Adipocyte (in vitro differentiated cells): ENCODE results near the gene SLC2A8.

Source experiments
- DNase-seq: peaks from one replicate; pipeline ENCODE4 v3.0.0-alpha.2; 2015; ENCODE audit warnings: low read depth
- H3K27me3 ChIP-seq: replicated peaks from 2 replicates; pipeline ENCODE4 v1.7.0; 2013; ENCODE audit warnings: mild to moderate bottlenecking, low read length, moderate library complexity; ENCODE audit not compliant: control insufficient read depth, insufficient read depth
- H3K36me3 ChIP-seq: 2 replicates; pipeline ENCODE4 v1.7.0; 2013; ENCODE audit warnings: low read length, mild to moderate bottlenecking, moderate library complexity; ENCODE audit not compliant: control insufficient read depth, insufficient read depth, severe bottlenecking
- H3K4me1 ChIP-seq: 2 replicates; pipeline ENCODE4 v1.7.0; 2013; ENCODE audit warnings: mild to moderate bottlenecking, low read length, moderate library complexity; ENCODE audit not compliant: control insufficient read depth, insufficient read depth
- H3K4me3 ChIP-seq: 2 replicates; pipeline ENCODE4 v1.7.0; 2013; ENCODE audit warnings: mild to moderate bottlenecking, low read length, moderate library complexity
- H3K9ac ChIP-seq: 2 replicates; pipeline ENCODE4 v1.7.0; 2013; ENCODE audit warnings: mild to moderate bottlenecking, low read length, moderate library complexity
- H3K9me3 ChIP-seq: 2 replicates; pipeline ENCODE4 v1.7.0; 2013; ENCODE audit warnings: mild to moderate bottlenecking, low read length, moderate library complexity; ENCODE audit not compliant: control insufficient read depth

SLC2A8 gene

GRCh38 chr9:127395497-127396252, 1.3 kb upstream of the SLC2A8 start:
- Histone ChIP-seq H3K4me3 (no peak overlapping the region), H3K36me3 (no peaks in the 10 kb centered on the region), H3K27me3 (peaks cover 74% of the 10 kb centered on the region), H3K9me3 (no peaks in the 10 kb centered on the region), H3K4me1 (no peaks in the 10 kb centered on the region), H3K9ac (no peak overlapping the region)
- no peak for DNase-seq

DNA sequence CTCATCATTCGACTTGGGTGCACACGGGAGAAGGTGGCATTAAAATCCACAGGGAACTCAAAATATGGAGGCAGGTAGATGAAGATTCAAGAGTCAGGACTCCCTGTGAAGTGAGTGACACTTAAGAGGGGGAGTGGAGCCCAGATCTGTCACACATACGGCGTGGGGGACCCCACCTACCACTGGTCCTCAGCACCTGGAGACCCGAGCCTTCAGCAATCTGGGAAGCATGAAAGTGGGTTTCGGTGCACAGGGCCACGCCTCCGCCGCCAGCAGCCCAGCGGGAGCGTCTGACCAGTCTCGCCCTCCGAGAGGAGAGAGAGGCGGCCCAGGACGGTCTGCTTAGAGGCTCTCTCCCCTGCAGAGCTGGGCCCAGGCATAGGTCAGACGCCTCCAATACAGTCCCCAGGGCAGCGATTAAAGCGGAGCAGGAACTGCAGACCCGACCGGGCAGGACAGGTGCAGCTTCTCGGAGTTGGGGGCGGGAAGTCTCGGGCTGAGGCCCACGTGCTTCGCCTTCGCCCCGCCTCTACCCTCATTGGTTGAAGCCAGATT, 639 bp upstream of the SLC2A8 start:
- no peak overlapping the region for H3K4me3 ChIP-seq
- no peak for DNase-seq

GRCh38 chr9:127397646-127398274, 791 bp downstream of the SLC2A8 start:
- Histone ChIP-seq H3K9me3 (no peaks in the 10 kb centered on the region), H3K27me3 (peaks cover 74% of the 10 kb centered on the region), H3K9ac (no peak overlapping the region), H3K4me3 (no peak overlapping the region), H3K36me3 (no peaks in the 10 kb centered on the region), H3K4me1 (no peaks in the 10 kb centered on the region)
- DNase-seq: peak; percentile 74

More for the DNA sequence above, 639 bp upstream of the SLC2A8 start:
- Histone ChIP-seq H3K4me1 (no peaks in the 10 kb centered on the region), H3K9me3 (no peaks in the 10 kb centered on the region), H3K9ac (no peak overlapping the region), H3K27me3 (peaks cover 75% of the 10 kb centered on the region), H3K36me3 (no peaks in the 10 kb centered on the region)

DNA sequence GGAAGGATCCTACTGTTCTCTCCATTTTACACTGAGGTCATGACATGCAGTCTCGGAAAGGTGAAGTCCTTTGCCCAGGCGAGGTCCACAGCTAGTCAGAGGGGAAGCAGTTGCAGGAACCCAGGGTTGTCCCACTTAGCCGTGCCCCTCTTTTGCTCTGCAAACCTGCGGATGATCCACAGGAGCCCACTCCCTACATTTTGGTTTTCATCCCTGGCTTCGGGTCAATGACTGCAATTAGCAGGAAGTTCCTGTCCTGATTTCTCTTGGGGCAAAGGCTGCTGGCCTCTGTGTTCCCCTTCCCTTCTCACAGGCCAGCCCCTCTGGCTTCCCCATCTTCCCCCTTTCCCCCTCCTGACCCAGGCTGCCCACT, 1.3 kb downstream of the SLC2A8 start:
- H3K9ac ChIP-seq: no peak overlapping the region
- no peak overlapping the region for H3K4me3 ChIP-seq

DNA sequence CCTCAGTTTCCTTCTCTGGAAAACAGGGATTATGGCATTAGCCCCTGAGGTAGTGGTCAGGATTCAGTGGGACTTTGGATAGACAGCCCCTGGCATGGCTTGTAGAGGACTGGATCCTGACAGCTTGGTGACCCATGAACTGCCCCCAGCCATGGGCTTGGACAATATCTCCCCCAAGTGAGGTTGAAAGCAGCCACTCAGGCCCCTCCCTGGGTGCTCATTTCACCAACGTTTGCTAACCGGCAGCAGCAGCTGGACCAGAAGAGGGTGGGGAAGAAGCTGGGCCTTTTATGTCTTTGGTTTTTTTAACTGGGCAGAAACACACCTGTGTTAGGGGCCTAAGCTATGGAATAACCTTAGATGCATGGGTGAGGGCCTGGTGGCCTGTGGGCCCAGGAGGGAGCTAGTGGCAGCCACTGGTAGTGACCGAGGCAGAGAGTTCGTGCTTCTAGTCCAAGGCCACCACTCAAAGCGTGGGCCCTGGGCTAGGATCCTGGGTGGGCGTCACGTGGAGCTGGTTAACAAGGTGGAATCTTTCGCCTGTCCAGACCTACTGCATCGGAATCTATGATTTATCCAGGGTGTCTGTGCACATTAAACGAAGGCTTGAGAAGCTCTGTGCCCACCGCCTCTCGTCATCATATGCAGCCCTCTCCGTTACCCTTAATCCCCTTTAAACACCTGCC, 1.9 kb downstream of the SLC2A8 start:
- Histone ChIP-seq H3K4me3 (no peak overlapping the region), H3K9me3 (no peaks in the 10 kb centered on the region), H3K4me1 (no peaks in the 10 kb centered on the region), H3K27me3 (peaks cover 71% of the 10 kb centered on the region), H3K9ac (no peak overlapping the region), H3K36me3 (no peaks in the 10 kb centered on the region)
- no peak for DNase-seq

More for the DNA sequence above, 1.3 kb downstream of the SLC2A8 start:
- DNase-seq: no peak
- Histone ChIP-seq H3K9me3 (no peaks in the 10 kb centered on the region), H3K4me1 (no peaks in the 10 kb centered on the region), H3K27me3 (peaks cover 71% of the 10 kb centered on the region), H3K36me3 (no peaks in the 10 kb centered on the region)

DNA sequence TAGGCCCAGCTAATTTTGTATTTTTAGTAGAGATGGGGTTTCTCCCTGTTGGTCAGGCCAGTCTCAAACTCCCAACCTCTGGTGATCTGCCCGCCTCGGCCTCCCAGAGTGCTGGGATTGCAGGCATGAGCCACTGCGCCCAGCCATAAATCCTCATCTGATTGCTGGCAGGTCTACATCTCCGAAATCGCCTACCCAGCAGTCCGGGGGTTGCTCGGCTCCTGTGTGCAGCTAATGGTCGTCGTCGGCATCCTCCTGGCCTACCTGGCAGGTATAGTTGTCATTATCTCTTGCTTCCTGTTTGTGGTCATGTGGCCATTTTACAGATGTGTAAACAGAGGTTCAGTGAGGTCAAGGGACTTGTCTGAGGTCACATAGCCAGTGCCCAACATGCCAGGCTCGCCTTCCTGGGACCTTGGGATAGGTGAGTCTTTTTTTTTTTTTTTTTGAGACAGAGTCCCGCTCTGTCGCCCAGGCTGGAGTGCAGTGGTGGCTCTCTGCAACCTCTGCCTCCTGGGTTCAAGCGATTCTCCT, 2.8 kb downstream of the SLC2A8 start:
- H3K9ac ChIP-seq: no peak overlapping the region
- H3K4me3 ChIP-seq: no peak overlapping the region
- DNase-seq: no peak
- H3K9me3 ChIP-seq: no peaks in the 10 kb centered on the region
- no peaks in the 10 kb centered on the region for H3K4me1 ChIP-seq
- no peaks in the 10 kb centered on the region for H3K36me3 ChIP-seq
- H3K27me3 ChIP-seq: peaks cover 77% of the 10 kb centered on the region

- no peaks in the 10 kb centered on the region for H3K36me3 ChIP-seq
- no peak for DNase-seq
These were observed 5.6 kb downstream of the SLC2A8 start for GRCh38 chr9:127402401-127403090.

GRCh38 chr9:127403507-127404192, 6.7 kb downstream of the SLC2A8 start:
- DNase-seq: no peak
- Histone ChIP-seq H3K27me3 (peaks cover 71% of the 10 kb centered on the region), H3K36me3 (no peaks in the 10 kb centered on the region), H3K4me1 (no peaks in the 10 kb centered on the region), H3K9me3 (no peaks in the 10 kb centered on the region), H3K9ac (no peak overlapping the region), H3K4me3 (no peak overlapping the region)

More at GRCh38 chr9:127402401-127403090, 5.6 kb downstream of the SLC2A8 start:
- Histone ChIP-seq H3K27me3 (peaks cover 80% of the 10 kb centered on the region), H3K4me3 (no peak overlapping the region), H3K9ac (no peak overlapping the region), H3K4me1 (no peaks in the 10 kb centered on the region), H3K9me3 (no peaks in the 10 kb centered on the region)

DNA sequence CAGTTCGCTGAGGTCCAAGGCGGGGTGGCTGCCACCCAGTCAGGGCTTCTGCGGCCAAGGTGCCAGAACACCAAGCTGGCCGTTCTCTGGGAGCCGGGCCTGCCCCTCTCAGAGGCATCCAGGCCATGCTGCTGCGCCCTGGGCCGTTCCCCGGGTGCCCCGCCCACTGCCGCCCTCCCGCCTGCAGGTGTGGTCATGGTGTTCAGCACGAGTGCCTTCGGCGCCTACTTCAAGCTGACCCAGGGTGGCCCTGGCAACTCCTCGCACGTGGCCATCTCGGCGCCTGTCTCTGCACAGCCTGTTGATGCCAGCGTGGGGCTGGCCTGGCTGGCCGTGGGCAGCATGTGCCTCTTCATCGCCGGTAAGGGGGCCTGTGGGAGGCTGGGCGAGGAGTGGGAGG, 7.7 kb downstream of the SLC2A8 start:
- H3K27me3 ChIP-seq: peaks cover 64% of the 10 kb centered on the region
- H3K9me3 ChIP-seq: no peaks in the 10 kb centered on the region
- no peaks in the 10 kb centered on the region for H3K36me3 ChIP-seq
- H3K4me3 ChIP-seq: no peak overlapping the region
- no peak for DNase-seq
- H3K9ac ChIP-seq: no peak overlapping the region
- H3K4me1 ChIP-seq: no peaks in the 10 kb centered on the region

GRCh38 chr9:127405344-127406125, 8.6 kb downstream of the SLC2A8 start:
- no peak overlapping the region for H3K9ac ChIP-seq
- H3K9me3 ChIP-seq: no peaks in the 10 kb centered on the region
- no peak overlapping the region for H3K4me3 ChIP-seq
- no peaks in the 10 kb centered on the region for H3K4me1 ChIP-seq
- no peak for DNase-seq
- peaks cover 58% of the 10 kb centered on the region for H3K27me3 ChIP-seq
- no peaks in the 10 kb centered on the region for H3K36me3 ChIP-seq
